ENCODE measurements around the gene IFIT5. TPM values are rescaled to one million over a fixed set of nuclear protein-coding genes. Genes with fewer than 3 reads are reported as not detected.

IFIT5 gene, protein sequence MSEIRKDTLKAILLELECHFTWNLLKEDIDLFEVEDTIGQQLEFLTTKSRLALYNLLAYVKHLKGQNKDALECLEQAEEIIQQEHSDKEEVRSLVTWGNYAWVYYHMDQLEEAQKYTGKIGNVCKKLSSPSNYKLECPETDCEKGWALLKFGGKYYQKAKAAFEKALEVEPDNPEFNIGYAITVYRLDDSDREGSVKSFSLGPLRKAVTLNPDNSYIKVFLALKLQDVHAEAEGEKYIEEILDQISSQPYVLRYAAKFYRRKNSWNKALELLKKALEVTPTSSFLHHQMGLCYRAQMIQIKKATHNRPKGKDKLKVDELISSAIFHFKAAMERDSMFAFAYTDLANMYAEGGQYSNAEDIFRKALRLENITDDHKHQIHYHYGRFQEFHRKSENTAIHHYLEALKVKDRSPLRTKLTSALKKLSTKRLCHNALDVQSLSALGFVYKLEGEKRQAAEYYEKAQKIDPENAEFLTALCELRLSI
- total RNA-seq (2014; rRNA removed) (8.9 and 10.7 TPM in 2 replicates), Bru-seq, nascent RNA (percentile 81 among the genes with signal in this experiment), BruChase-seq, experiment 1, labeled RNA remaining after a 6-hour chase (percentile 84 among the genes with signal in this experiment), BruChase-seq, experiment 2, labeled RNA remaining after a 2-hour chase (percentile 97 among the genes with signal in this experiment)
- long read RNA-seq, full-length matches to known transcripts = 89 of 98 reads
- long read RNA-seq, partial matches to known transcripts = 0 of 98 reads
- long read RNA-seq, other reads (novel, unspliced or antisense) = 9 of 98 reads

DNA sequence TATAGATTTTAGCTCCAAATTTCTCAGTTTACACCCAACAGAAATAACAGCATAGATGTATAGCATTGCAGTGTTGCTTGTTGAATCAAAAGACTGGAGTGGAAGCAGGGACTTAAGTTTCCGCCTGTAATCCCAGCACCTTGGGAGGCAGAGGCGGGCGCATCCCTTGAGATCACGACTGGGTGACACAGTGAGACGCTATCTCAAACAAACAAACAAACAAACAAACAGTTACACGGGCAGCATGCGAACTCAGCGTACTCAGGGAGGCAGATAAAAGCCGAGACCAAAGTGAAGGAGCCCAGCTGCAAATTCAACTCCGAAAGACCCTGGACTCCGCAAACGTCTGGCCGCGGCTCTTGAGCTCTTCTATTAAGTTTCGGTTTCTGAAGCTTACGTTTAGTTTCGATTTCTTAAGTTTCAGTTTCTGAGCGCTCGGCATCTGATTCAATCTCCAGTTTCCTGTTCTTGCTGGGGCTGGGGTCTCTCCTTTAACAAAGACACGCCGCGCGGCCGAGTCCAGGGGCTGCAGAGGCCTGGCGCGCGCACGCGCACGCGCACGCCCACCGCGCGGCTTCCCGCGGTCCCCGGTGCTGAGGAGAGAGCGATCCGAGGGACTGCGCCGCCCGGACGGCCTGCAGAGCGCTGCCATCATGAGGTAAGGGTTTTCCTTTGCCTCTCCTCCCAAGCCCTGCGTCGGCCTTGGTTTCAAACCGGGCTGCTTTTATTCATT, at the start of gene IFIT5:
Gene IFIT5 (plus strand): TSS at position 423 of the 733 bp plus-strand sequence. CDS start 231 bp downstream, at position 654.
- no peaks in the 10 kb centered on the region for H4K20me1 ChIP-seq (ENCODE audit: low read length)
- peak within 1 kb of the TSS; percentile 82 for H3K9ac ChIP-seq (ENCODE audit: low read length)
- ChIA-PET POLR2A (ENCODE audit: unreplicated experiment) (no interaction called here), CTCF (interaction anchor here (0.6 to 1.0 kb wide), 4 partner anchors 14 to 377 kb away, joined by 3 to 4 read pairs (median 3); partner anchors contain the start of gene IFIT1)
- H3K36me3 ChIP-seq (ENCODE audit: low read depth, low read length) = peaks cover 2% of the 10 kb centered on the region; the same call in 1 of the 2 replicates
- peaks cover 62% of the 10 kb centered on the region for H3K79me2 ChIP-seq (ENCODE audit: low read length)
- H3K27ac ChIP-seq (ENCODE audit: low read length) = peak within 1 kb of the TSS; percentile 71
- BruUV-seq (replicated peaks) = TSS peak; percentile 90
- intact Hi-C loops (cut with micrococcal nuclease) = loop anchor here (1.0 to 2.0 kb wide), 2 partner anchors 22 to 197 kb away; partner anchors contain the start of gene IFIT1
- H3K9me2 ChIP-seq (replicated peaks; ENCODE audit: low read length) = no peaks in the 10 kb centered on the region
- TF ChIP-seq CTCF (conservative IDR thresholded peaks at IDR 0.05; ENCODE audit: low read depth, low read length) = no peak
- no peak for TF ChIP-seq EZH2phosphoT487 (IDR thresholded peaks at IDR 0.05; ENCODE audit: borderline replicate concordance, low read length)
- TF ChIP-seq EZH2 (IDR thresholded peaks at IDR 0.05; ENCODE audit: low read length, unreplicated experiment) = no peak
- DNase-seq (peak; percentile 56), ATAC-seq (peak; percentile 79)
- peak within 1 kb of the TSS; percentile 74 for H3K4me2 ChIP-seq (ENCODE audit: low read length)
- peaks cover 31% of the 10 kb centered on the region for H3K4me1 ChIP-seq (ENCODE audit: insufficient read depth, low read length)
- no peaks in the 10 kb centered on the region for H3F3A ChIP-seq (ENCODE audit: low read length, unreplicated experiment)
- no peaks in the 10 kb centered on the region for H3K27me3 ChIP-seq (ENCODE audit: low read length)
- H3K9me3 ChIP-seq (ENCODE audit: low read length) = no peaks in the 10 kb centered on the region
- peak within 1 kb of the TSS; percentile 71 for H2AFZ ChIP-seq (ENCODE audit: low read length)
- H3K4me3 ChIP-seq (ENCODE audit: low read length) = peak within 1 kb of the TSS; percentile 80

DNA sequence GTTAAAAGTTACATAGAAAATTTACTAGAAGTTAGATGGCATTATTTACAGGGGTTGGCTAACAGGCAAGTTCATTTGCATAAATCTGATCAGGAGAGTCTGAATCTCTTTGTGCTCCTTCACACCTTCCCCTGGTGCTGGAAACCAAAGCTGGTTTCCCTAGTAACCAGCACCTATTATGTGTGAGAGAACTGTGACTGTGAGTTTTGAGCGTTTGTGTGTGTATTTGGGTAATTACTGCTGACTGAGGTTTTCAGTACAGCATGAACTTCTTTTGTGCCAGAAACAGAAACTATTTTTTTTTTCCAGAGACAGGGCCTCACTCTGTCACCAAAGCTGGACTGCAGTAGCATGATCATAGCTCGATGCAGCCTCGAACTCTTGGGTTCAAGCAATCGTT, 46.8 kb upstream of the IFIT5 start:
- no peak for TF ChIP-seq CTCF (conservative IDR thresholded peaks at IDR 0.05; ENCODE audit: low read depth, low read length)
- TF ChIP-seq EZH2 (IDR thresholded peaks at IDR 0.05; ENCODE audit: low read length, unreplicated experiment) = no peak
- TF ChIP-seq EZH2phosphoT487 (IDR thresholded peaks at IDR 0.05; ENCODE audit: borderline replicate concordance, low read length) = no peak
- CTCF ChIA-PET = no interaction called here
- Histone ChIP-seq H3K4me1 (ENCODE audit: insufficient read depth, low read length) (peaks cover 15% of the 10 kb centered on the region), H3K79me2 (ENCODE audit: low read length) (no peaks in the 10 kb centered on the region), H3K9me3 (ENCODE audit: low read length) (no peaks in the 10 kb centered on the region), H3K4me2 (ENCODE audit: low read length) (no peak overlapping the region), H3K27ac (ENCODE audit: low read length) (no peak overlapping the region), H3K9me2 (replicated peaks; ENCODE audit: low read length) (no peaks in the 10 kb centered on the region), H4K20me1 (ENCODE audit: low read length) (no peaks in the 10 kb centered on the region), H3K27me3 (ENCODE audit: low read length) (no peaks in the 10 kb centered on the region), H3K9ac (ENCODE audit: low read length) (no peak overlapping the region), H2AFZ (ENCODE audit: low read length) (no peak overlapping the region), H3K4me3 (ENCODE audit: low read length) (no peak overlapping the region), H3K36me3 (ENCODE audit: low read depth, low read length) (no peaks in the 10 kb centered on the region), H3F3A (ENCODE audit: low read length, unreplicated experiment) (no peaks in the 10 kb centered on the region)
- no TSS peak for BruUV-seq (replicated peaks)
- POLR2A ChIA-PET (ENCODE audit: unreplicated experiment) = no interaction called here
- intact Hi-C loops (cut with micrococcal nuclease) = no loop called here
- no peak for DNase-seq
- no peak for ATAC-seq
